Right forelimb (tissue), 1 donor: Measurements from ENCODE around the gene GABRR2.

Experiments used
- DNase-seq: peaks from one replicate; pipeline ENCODE4 v3.0.0-alpha.2; 2018

GABRR2 gene

GRCh38 chr6:89315249-89315885, at the start of gene GABRR2:
Gene GABRR2 (minus strand): TSS chr6:89315299. CDS start chr6:89315165, 134 bp downstream.
- DNase-seq, result no peak

- DNase-seq, result no peak
Observed at GRCh38 chr6:89364586-89364985, 49.5 kb upstream of the GABRR2 start.

GRCh38 chr6:89361171-89361570, 46.1 kb upstream of the GABRR2 start:
- DNase-seq, result no peak

- DNase-seq, result no peak
Observed at GRCh38 chr6:89360415-89360999, 45.4 kb upstream of the GABRR2 start.

DNA sequence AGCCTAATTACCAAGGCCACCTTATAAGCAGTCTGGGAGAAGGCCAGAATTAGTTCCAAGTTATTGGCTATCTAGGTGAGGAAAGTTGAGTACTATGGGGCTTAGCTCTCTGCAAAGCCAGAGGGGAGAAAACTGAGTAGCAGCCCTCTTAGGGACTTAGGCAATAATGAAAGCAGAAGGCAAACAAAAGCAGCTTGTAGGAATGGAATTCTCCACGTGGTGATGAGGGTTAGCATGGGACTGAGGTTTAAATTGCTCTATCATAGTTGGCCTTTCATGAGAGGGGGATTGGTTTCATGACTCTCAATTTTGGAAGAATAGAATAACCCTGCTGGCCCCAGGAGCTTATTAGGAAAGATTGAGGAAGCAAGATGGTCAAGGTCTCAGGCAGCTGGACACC, 44.5 kb upstream of the GABRR2 start:
- no peak for DNase-seq

- DNase-seq, result no peak
Observed at GRCh38 chr6:89357390-89357789, 42.3 kb upstream of the GABRR2 start.

DNA sequence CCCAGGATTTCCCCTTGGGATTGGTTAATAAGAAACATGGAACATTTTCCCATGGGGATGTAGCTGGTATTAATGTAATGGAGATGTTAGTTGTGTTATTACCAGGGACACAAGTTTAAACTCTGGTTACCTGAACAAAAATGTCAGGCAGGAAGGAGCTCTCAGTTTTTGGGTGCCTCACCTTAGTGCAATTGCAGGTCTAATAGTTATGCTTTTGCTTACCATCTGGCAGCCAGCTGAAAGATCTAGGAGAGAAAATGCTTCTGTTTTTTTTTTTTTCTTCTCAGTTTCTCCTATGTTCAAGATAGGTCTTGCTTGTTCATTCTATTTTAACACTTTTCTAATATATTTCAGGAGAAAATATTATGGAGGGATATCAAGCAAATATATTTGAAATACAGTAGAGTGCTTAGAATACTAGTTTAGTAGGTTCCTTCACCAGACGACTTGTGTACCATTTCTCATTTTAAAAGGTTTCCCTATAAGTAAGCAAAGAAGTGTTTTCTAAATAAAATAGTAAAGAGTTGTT, 41.6 kb upstream of the GABRR2 start:
- DNase-seq, result no peak

- no peak for DNase-seq
Observed at GRCh38 chr6:89355511-89356194, 40.6 kb upstream of the GABRR2 start.

DNA sequence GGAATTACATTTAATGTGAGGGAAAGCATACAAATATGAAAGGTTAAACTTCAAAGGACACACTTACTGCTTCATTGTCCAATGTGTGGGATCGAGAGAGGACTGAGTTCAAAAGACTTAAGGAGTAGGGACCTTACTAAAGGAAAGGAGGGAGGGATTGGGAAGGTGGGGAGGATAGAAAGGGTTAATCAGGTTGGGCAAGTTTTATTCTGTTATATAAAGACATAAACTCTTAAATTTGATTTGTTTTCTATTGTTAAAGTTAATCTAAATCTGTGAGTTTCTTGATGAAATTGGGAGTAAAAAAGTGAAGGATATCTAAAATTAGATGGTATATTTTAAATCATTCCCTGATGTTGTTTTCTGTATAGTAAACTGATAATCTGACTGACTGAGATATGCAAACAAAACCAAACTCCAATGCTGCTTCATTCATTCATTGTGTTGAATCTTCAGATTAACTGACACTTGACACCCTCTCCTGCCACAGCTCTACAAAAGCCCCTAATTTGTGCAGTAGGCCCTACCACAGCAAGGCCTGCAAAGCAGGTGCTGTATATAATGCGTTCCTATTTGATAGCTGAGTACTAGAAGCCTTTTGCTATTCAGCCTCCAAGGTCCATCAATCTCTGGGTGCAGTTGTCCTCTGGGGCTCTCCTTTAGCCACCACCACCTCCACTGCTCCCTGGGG, 38.7 kb upstream of the GABRR2 start:
- DNase-seq, result no peak

- peak; percentile 58 for DNase-seq
Observed at GRCh38 chr6:89353118-89353556, 38.0 kb upstream of the GABRR2 start.

GRCh38 chr6:89352278-89353117, 37.4 kb upstream of the GABRR2 start, which contains the start of gene UBE2J1:
Gene UBE2J1 (minus strand): TSS chr6:89352722. CDS start chr6:89352569, 153 bp downstream.
- DNase-seq, result peak; percentile 93

DNA sequence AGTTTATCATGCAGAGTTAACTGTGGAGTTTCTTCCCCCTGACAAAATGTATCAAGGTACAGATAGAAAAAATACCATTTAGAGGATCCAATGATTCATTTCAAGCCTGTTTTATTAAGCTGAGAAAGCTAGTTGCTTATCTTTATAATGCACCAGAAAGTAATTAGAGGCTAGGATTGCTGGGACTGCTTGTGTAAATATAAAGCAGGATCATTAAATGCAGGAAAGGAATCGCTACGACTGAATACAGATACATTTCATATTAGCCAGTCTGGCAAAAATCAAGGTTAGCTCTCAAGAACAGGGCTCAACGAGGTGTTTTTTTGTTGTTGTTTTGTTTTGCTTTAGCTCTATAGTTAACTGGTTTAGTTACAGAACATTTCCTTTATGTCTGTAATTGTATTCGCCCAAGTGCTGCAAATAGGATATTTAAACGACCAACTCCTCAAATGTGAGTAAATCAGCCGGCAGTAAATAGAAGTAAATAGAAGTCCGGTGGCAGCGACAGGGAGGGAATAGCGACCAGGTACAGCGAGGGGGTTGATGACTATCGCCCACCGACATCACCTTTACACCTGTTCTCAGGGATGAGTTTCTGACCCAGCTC, 36.7 kb upstream of the GABRR2 start:
- DNase-seq, result no peak

GRCh38 chr6:89350281-89350966, 35.3 kb upstream of the GABRR2 start:
- no peak for DNase-seq

DNA sequence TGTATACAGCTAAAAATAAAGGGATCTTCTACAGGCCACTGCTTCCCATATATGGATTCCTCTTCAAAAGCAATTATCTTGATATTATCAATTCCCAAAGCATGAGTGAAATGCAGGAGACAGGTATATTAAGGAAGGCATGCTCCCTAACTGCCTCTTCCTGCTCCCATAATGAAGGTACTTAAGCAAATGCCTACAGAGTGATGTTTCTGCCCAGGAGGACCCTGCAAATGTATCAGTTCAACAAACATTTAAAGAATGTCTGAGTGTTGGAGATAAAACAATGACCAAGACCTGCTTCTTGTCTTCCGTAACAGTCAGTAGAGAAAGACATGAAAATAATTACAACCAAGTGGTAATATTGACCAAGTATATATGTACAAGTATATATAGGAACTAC, 33.3 kb upstream of the GABRR2 start:
- DNase-seq, result no peak

DNA sequence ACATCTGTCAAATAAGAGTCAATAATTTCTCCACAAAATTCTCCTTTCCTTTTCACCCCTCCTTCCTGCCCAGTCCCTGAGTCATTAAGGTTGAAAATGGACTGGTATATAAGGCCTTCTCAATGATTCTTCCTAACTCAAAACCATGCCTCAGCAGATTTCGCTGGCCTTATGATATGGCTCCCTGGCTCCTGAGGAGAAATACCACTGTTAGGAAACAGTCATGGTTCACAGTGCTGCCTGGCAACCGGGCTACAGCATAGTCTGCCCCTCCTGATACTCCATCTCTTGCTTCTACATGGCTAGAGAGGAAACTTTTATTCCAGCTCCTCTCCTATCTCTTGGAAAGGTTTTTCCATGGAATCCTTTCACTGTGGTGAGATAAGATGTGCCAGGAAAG, 32.7 kb upstream of the GABRR2 start:
- DNase-seq, result no peak

DNA sequence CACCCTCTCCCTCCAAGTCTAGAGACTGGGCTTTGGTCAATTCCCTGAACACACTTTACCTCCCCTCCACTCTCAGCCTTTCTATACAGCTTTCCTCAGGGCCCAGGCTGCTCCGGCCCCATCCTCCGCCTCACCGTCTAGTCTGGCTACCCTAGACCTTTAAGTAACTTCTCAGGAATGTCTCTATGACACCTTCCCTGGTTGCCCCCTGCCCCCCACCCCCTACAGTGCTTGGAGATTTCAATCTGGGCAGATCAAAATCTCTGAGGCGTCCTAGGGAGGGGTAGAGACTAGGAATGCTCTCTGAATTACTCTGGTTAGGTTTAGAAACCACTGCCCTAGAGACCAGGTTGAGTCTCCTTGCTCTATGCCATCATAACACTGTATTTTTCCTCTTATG, 31.3 kb upstream of the GABRR2 start:
- DNase-seq, result no peak

DNA sequence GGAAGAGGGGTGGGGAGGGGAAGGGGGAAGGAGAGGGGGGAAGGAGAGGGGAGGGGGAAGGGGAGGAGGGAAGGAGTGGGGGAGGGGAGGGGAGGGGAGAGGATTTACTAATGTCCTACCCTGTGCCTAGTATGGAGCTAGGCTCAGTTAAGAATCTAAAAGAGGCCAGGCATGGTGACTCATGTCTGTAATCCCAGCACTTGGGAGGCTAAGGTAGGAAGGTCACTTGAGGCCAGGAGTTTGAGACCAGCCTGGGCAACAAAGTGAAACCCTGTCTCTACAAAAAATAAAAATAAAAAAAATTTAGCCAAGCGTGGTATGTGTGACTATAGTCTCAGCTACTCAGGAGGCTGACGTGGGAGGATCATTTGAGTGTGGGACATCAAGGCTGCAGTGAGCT, 24.5 kb upstream of the GABRR2 start:
- DNase-seq, result no peak

GRCh38 chr6:89335164-89335563, 20.1 kb upstream of the GABRR2 start:
- no peak for DNase-seq

- no peak for DNase-seq
Observed at GRCh38 chr6:89330910-89331309, 15.8 kb upstream of the GABRR2 start.

GRCh38 chr6:89328976-89329375, 13.9 kb upstream of the GABRR2 start:
- no peak for DNase-seq

GRCh38 chr6:89324304-89324703, 9.2 kb upstream of the GABRR2 start:
- no peak for DNase-seq
